Pons (tissue), 1 donor: ENCODE data around the gene ZNF112.
"Not testable (repeated sequence)": the region's sequence is repeated elsewhere in the genome, so short reads cannot be mapped to it uniquely, and the experiment has no call there.

Experiments used
- DNase-seq: peaks from one replicate; pipeline ENCODE4 v3.0.0-alpha.2; 2016; ENCODE audit warnings: low spot score

The ZNF112 gene

GRCh38 chr19:44356383-44357111 is at the start of gene ZNF112:
Gene ZNF112, minus strand, starts transcription at chr19:44356680. Its CDS starts 16,141 bp downstream, at chr19:44340539.
- peak; percentile 99 for DNase-seq

- DNase-seq = peak; percentile 86
Measured at GRCh38 chr19:44401139-44402115, 44.9 kb upstream of the ZNF112 start, which contains the start of gene ZNF285. Gene ZNF285, minus strand, starts transcription at chr19:44401608. Its CDS starts 4,395 bp downstream, at chr19:44397213.

DNA sequence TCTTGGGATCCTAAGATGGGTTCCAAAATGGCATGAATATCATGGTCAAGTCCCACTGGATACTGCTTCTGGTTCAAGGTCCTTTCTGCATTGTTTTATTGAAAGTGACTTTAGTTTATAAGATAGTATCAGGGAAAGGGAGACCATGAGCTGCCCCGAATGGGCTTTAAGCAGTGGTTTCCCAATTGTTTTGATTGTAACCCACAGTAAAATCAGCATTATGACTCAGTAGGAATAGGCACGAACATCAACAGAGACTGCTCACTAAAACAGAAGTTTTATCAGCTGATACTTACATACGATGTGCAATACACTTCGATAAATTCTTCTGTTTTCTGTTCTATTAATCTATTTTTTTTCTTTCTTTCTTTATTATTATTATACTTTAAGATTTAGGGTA is 32.8 kb upstream of the ZNF112 start:
- DNase-seq = not testable (repeated sequence)

GRCh38 chr19:44374789-44375188 is 18.3 kb upstream of the ZNF112 start:
- DNase-seq = no peak

DNA sequence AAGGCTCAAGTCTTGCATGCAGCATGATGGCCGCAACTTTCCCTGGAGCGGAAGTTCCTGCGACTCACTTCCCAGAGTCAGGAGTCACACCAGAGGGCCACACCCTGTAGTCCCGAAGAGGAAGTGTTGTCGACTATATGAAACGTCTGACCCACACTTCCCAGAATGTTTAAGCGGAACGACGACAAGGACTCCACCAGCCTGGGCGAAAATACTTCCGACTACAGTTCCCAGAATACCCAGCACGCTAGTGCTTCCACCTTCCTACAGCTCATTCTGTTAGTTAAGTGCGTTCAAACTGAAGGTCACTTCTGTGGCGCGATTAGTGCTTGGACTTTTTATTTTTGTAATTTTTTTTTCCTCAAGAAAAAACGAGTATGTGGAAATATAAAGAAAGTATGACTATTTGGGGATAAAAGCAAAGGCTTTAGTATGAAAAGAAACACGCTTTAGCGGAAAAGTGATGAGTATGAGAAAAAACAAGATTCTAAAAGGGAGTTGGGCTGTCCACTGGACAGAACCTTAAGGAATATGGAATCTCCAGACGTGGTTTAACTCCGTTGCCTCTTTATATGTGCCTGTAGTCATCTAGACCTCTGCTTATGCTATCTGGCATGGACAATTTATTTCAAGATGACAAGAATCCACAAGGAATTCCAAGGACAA is 15.5 kb upstream of the ZNF112 start:
- DNase-seq = no peak

GRCh38 chr19:44367024-44367423 is 10.5 kb upstream of the ZNF112 start:
- no peak for DNase-seq

GRCh38 chr19:44346556-44346955 is 9.9 kb downstream of the ZNF112 start:
- no peak for DNase-seq

- DNase-seq = peak; percentile 48
Measured at GRCh38 chr19:44345959-44346358, 10.5 kb downstream of the ZNF112 start.

GRCh38 chr19:44344255-44344654 is 12.2 kb downstream of the ZNF112 start:
- DNase-seq = no peak

GRCh38 chr19:44341794-44342193 is 14.7 kb downstream of the ZNF112 start:
- no peak for DNase-seq

GRCh38 chr19:44334639-44335038 is 21.8 kb downstream of the ZNF112 start:
- not testable (repeated sequence) for DNase-seq

DNA sequence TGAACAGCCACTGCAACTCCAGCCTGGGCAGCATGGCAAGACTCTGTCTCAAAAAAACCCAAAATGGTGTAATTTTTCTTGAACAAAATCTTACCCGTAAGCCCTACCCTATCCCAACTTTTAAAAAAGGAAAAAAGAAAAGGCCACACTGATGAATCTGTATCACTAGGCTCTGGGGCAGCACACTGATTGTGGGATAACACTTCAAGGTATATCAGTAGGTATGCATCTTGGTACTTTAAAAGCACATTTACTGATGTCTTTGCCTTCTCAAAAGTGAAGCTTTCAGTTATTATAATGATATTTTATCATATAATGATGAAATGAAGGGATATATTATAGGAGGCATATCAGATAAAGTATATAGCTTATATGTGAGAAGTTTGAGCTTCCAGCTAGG is 24.3 kb downstream of the ZNF112 start:
- no peak for DNase-seq

GRCh38 chr19:44315883-44316282 is 40.6 kb downstream of the ZNF112 start:
- DNase-seq = no peak

- DNase-seq = no peak
Measured at GRCh38 chr19:44313231-44313630, 43.2 kb downstream of the ZNF112 start.

- DNase-seq = no peak
Measured at GRCh38 chr19:44308011-44308410, 48.5 kb downstream of the ZNF112 start.

GRCh38 chr19:44306283-44306682 is 50.2 kb downstream of the ZNF112 start:
- DNase-seq = no peak

GRCh38 chr19:44305457-44305856 is 51.0 kb downstream of the ZNF112 start:
- no peak for DNase-seq

DNA sequence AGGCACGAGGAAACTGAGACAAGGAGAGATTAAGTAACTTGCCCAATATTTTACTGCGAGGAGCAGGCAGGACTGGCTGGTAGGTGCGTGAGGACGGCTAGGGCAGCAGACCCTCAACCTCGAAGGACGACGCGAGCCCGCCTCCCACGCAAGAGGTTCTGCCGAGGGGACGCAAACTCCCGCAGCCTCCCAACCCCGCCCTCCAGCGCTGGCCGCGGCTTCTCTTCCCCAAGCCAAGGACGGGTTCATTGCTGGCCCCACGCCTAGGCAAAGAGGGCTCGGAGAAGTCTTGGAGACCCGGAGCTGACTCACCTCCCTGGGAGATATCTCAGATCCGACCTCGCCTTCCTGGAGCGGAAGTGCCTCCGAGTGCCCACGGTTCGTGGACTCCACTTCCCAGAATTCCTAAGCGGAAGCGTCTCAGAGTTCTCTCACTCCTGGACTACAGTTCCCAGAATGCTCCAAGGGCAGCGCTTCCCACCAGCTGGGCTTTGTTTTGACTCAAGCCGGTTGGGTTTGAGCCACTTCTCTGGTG is 51.8 kb downstream of the ZNF112 start, which contains the start of gene ZNF235:
Gene ZNF235, minus strand, starts transcription at position 367 of the 535 bp plus-strand sequence. CDS start 1,621 bp downstream, outside the sequence.
- DNase-seq = peak; percentile 98

GRCh38 chr19:44303976-44304568 is 52.4 kb downstream of the ZNF112 start:
- peak; percentile 15 for DNase-seq

- DNase-seq = no peak
Measured at GRCh38 chr19:44303320-44303719, 53.2 kb downstream of the ZNF112 start.

- no peak for DNase-seq
Measured at GRCh38 chr19:44284968-44285367, 71.5 kb downstream of the ZNF112 start.
